Measurements from ENCODE around the gene ACSBG1.

GRCh38 chr15:78266229-78266628 is 31.9 kb upstream of the ACSBG1 start:
- TF ChIP-seq CTCF (IDR thresholded peaks at IDR 0.05; ENCODE audit: poor library complexity, severe bottlenecking) (no peak), EZH2 (IDR thresholded peaks at IDR 0.05; ENCODE audit: borderline replicate concordance, insufficient read depth, low read length, poor library complexity, severe bottlenecking) (no peak), REST (IDR thresholded peaks at IDR 0.05; ENCODE audit: borderline replicate concordance) (no peak), POLR2AphosphoS5 (IDR thresholded peaks at IDR 0.05) (no peak)
